WERI-Rb-1 (cell line): Measurements from ENCODE around the gene SOWAHA.

Source experiments
- DNase-seq: peaks from one replicate; pipeline ENCODE4 v3.0.0-alpha.2; 2020
- H3K27ac ChIP-seq: fragments of 250-450 bp; sonication (Bioruptor Pico); 2 replicates; pipeline ENCODE4 v1.5.1; 2020; ENCODE audit warnings: mild to moderate bottlenecking, moderate library complexity
- H3K27me3 ChIP-seq: fragments of 250-450 bp; sonication (Bioruptor Pico); 2 replicates; pipeline ENCODE4 v1.5.1; 2021; ENCODE audit warnings: mild to moderate bottlenecking, low read depth, moderate library complexity; ENCODE audit not compliant: insufficient read depth, severe bottlenecking
- H3K36me3 ChIP-seq: fragments of 250-450 bp; sonication (Bioruptor Pico); 2 replicates; pipeline ENCODE4 v1.5.1; 2020; ENCODE audit warnings: mild to moderate bottlenecking, moderate library complexity
- H3K4me3 ChIP-seq: 2 replicates; pipeline ENCODE4 v1.5.1; 2011; ENCODE audit warnings: low read depth, mild to moderate bottlenecking, control low read depth, low read length
- H3K9me3 ChIP-seq: fragments of 250-450 bp; sonication (Bioruptor Pico); 2 replicates; pipeline ENCODE4 v1.5.1; 2021; ENCODE audit warnings: mild to moderate bottlenecking, moderate library complexity; ENCODE audit not compliant: severe bottlenecking
- CTCF ChIP-seq: IDR thresholded peaks from 2 replicates; pipeline ENCODE4 v1.5.1; 2011; ENCODE audit warnings: low read depth, mild to moderate bottlenecking, control low read depth, inconsistent platforms, low read length

The SOWAHA gene

GRCh38 chr5:132766806-132767055 is 46.4 kb upstream of the SOWAHA start:
- no peak overlapping the region for H3K4me3 ChIP-seq
- H3K9me3 ChIP-seq = no peaks in the 10 kb centered on the region
- DNase-seq = no peak
- no peaks in the 10 kb centered on the region for H3K27me3 ChIP-seq
- H3K27ac ChIP-seq = no peak overlapping the region
- no peak for TF ChIP-seq CTCF
- H3K36me3 ChIP-seq = peaks cover 32% of the 10 kb centered on the region

GRCh38 chr5:132767150-132767549 is 46.0 kb upstream of the SOWAHA start:
- peaks cover 29% of the 10 kb centered on the region for H3K36me3 ChIP-seq
- no peak overlapping the region for H3K27ac ChIP-seq
- TF ChIP-seq CTCF = no peak
- H3K4me3 ChIP-seq = no peak overlapping the region
- no peak for DNase-seq
- H3K27me3 ChIP-seq = no peaks in the 10 kb centered on the region
- no peaks in the 10 kb centered on the region for H3K9me3 ChIP-seq

GRCh38 chr5:132768485-132768868 is 44.6 kb upstream of the SOWAHA start:
- H3K4me3 ChIP-seq = no peak overlapping the region
- no peaks in the 10 kb centered on the region for H3K27me3 ChIP-seq
- H3K36me3 ChIP-seq = peaks cover 17% of the 10 kb centered on the region
- no peak overlapping the region for H3K27ac ChIP-seq
- no peaks in the 10 kb centered on the region for H3K9me3 ChIP-seq
- TF ChIP-seq CTCF = no peak
- DNase-seq = no peak

GRCh38 chr5:132770476-132771159 is 42.5 kb upstream of the SOWAHA start:
- Histone ChIP-seq H3K36me3 (no peaks in the 10 kb centered on the region; the same call in 1 of the 2 replicates), H3K4me3 (no peak overlapping the region), H3K27me3 (no peaks in the 10 kb centered on the region), H3K27ac (no peak overlapping the region), H3K9me3 (no peaks in the 10 kb centered on the region)
- no peak for TF ChIP-seq CTCF
- DNase-seq = no peak

- H3K27me3 ChIP-seq = no peaks in the 10 kb centered on the region
- H3K36me3 ChIP-seq = no peaks in the 10 kb centered on the region
- H3K4me3 ChIP-seq = no peak overlapping the region
- H3K27ac ChIP-seq = no peak overlapping the region
- H3K9me3 ChIP-seq = no peaks in the 10 kb centered on the region
- DNase-seq = no peak
- TF ChIP-seq CTCF = no peak
Observed at GRCh38 chr5:132771503-132771998, 41.6 kb upstream of the SOWAHA start.
